Placental pericyte (primary cell): ENCODE results near the gene BBS9. TPM values are rescaled to one million over a fixed set of nuclear protein-coding genes. Genes with fewer than 3 reads are reported as not detected.

Source experiments
- small RNA-seq: library from RNA; depleted of rRNA; stranded (forward); fragments of <200 nt; gene quantifications from one replicate; pipeline ENCODE3, GENCODE V24; 2012; ENCODE audit warnings: low replicate concordance
- total RNA-seq: library from RNA; depleted of rRNA; stranded (reverse); fragments of >200 nt; gene quantifications from 2 replicates; pipeline ENCODE4 v1.2.3, GENCODE V29; 2012

Gene BBS9
- 14.2 and 17.5 TPM in 2 replicates for total RNA-seq

DNA sequence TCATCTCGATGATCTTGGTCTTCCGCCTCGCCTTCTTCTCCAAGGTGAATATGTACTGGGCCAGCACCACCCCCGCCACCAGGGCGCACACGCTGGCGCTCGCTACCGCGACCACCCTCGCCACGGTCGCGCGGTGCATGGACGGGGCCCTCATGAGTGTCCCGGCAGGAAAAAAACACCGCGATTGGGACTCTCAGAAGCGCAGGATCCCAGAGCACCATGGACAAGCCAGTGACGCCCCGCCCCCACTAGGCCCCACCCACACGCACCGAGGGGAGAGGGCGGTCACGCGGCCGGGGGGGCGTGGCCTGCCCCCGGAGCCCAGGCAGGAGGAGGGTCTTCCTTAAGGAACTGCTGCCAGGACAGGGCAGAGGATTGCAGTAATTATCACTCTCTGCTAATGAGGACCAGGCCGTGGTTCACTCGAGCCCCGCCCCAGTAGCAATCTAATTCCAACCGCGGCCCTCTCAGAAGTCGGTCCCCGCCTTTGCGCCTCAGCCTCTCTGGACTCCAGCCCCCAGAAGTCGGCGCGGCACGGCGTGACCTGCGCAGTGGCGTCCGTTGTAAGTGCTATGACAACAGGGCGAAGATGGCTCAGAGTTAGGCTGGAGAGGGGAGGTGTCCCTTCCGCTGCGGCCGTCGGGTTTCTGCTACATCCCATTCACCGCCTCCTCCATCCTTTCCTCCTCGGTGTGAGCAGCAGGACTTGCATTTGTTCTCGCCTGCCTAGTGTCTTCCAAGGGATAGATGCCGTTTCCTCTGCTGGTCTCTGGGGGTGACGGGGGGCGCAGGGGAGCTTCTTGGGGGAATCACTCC is at the start of gene BBS9:
Gene BBS9, plus strand, starts transcription at position 575 of the 816 bp plus-strand sequence. CDS start 16,689 bp downstream, outside the sequence.

DNA sequence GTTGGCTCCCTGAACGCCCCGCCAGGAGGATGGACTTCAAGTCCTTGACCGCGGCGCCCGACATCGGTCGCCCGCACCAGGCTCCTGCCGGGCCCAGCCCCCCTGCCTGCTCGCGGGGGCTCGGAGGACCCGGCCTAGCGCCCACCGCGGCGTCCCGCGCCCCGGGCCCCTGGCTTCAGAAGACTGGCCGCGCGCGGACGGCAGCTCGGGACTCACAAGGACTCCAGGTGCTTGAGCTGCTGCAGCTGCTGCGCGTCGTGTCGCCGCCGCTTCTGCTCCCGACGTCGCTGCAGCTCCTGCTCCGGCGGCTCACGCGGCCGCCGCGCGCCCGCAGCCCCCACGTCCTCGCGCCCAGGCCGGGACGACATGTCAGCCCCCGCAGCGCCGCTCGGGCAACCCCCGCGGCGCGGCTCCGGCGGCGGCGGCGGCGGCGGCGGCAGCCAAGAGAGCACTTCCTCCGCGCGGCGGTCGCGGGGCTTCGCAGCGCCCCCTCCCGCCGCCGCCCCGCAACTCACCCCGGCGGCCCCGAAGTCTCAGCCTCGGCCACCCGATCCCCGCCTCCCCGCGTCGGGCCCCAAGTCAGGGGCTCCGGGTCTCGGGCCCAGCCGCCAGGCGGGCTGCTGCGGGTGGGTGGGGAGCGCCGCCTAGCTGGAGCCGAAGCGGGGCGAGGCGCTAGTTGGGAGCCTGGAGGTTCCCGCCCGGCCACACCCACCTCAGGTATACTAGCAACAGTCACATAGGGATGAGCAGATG is 20.2 kb upstream of the BBS9 start, which contains the start of gene RP9:
Gene RP9, minus strand, starts transcription at position 400 of the 753 bp plus-strand sequence. Its CDS starts 32 bp downstream, at position 368.

Small RNAs within 50 kb of the gene (small RNA-seq; reads per million reads assigned to genes)
- gene AC007312.1 (not detected), gene AC074338.1 (not detected), gene RNA5SP229 (0.16 reads per million)

Other genes with a start within 250 kb of the BBS9 start
- gene KBTBD2, start 237.8 kb upstream of the BBS9 start, total RNA-seq, result 37.9 and 52.1 TPM in 2 replicates
- 209 and 351 TPM in 2 replicates for gene FKBP9, start 172.1 kb upstream of the BBS9 start, total RNA-seq
- gene NT5C3A, start 66.8 kb upstream of the BBS9 start, total RNA-seq, result 18.4 and 20.8 TPM in 2 replicates
- 6.4 and 10.9 TPM in 2 replicates for gene RP9, start 20.2 kb upstream of the BBS9 start, total RNA-seq